ENCODE data around the gene ACOX2. TPM values are rescaled to one million over a fixed set of nuclear protein-coding genes. Genes with fewer than 3 reads are reported as not detected.

The ACOX2 gene
- total and polyA plus RNA-seq, 2 of the 13 experiments (the other 11 are each of a cell fraction or from before 2014, with no cell fraction given): 42.6 to 98.5 TPM

DNA sequence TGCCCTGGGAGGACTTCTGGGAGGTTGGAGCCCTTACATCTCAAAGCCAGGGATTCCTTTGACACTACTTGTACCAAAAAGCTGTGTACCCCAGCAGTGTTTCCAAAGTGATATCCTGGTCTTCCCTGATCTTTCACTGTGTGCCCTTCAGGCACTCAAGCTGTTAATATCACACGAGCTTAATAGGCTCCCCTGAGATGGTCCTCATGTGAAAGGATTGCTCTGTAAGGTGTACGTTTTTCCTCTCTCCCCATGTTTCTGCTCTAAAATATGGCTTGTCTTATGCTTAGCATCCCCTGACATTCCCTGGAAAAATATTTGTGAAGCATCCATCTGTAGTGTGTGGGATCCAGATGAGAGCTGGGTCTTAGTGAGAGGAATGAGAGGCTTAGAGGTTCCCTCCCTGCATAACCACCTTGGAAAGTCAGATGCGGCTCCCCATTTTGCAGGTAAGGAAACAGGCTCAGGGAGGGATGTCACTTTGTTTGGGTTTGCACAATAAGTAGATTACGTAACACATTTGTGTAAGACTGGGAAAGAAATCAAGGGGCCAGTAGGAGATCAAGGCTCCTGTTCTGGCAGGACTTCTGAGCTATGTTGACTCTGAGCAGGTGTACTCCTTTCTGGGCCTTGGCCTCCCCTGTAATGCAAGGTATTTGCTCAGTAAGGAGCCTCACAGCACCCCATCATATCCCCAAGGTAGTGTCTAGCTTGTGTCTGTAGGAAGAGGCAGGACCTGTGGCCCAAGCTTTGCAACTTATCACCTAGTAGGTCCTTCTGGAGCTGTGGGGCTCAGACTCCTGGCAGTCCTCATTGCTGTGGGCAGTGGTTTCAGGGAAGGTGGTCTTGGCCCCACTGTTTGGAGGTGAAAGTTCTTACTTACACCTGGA lies 667 bp upstream of the ACOX2 start (continued):
- TF ChIP-seq, protein P1, sequence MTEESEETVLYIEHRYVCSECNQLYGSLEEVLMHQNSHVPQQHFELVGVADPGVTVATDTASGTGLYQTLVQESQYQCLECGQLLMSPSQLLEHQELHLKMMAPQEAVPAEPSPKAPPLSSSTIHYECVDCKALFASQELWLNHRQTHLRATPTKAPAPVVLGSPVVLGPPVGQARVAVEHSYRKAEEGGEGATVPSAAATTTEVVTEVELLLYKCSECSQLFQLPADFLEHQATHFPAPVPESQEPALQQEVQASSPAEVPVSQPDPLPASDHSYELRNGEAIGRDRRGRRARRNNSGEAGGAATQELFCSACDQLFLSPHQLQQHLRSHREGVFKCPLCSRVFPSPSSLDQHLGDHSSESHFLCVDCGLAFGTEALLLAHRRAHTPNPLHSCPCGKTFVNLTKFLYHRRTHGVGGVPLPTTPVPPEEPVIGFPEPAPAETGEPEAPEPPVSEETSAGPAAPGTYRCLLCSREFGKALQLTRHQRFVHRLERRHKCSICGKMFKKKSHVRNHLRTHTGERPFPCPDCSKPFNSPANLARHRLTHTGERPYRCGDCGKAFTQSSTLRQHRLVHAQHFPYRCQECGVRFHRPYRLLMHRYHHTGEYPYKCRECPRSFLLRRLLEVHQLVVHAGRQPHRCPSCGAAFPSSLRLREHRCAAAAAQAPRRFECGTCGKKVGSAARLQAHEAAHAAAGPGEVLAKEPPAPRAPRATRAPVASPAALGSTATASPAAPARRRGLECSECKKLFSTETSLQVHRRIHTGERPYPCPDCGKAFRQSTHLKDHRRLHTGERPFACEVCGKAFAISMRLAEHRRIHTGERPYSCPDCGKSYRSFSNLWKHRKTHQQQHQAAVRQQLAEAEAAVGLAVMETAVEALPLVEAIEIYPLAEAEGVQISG (CRISPR knock-in tag; IDR thresholded peaks at IDR 0.05): no peak
- TF ChIP-seq ZNF10 (CRISPR knock-in tag; IDR thresholded peaks at IDR 0.05; ENCODE audit: borderline replicate concordance, low read depth): no peak
- TF ChIP-seq, protein P2, sequence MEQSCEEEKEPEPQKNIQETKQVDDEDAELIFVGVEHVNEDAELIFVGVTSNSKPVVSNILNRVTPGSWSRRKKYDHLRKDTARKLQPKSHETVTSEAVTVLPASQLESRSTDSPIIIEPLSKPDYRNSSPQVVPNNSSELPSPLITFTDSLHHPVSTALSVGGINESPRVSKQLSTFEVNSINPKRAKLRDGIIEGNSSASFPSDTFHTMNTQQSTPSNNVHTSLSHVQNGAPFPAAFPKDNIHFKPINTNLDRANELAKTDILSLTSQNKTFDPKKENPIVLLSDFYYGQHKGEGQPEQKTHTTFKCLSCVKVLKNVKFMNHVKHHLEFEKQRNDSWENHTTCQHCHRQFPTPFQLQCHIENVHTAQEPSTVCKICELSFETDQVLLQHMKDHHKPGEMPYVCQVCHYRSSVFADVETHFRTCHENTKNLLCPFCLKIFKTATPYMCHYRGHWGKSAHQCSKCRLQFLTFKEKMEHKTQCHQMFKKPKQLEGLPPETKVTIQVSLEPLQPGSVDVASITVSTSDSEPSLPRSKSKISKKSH (CRISPR knock-in tag; IDR thresholded peaks at IDR 0.05; ENCODE audit: borderline replicate concordance): no peak
- peak; percentile 14; the same call in 1 of the 2 replicates for TF ChIP-seq ZNF350 (CRISPR knock-in tag; IDR thresholded peaks at IDR 0.05; ENCODE audit: borderline replicate concordance, low read depth)
- TF ChIP-seq FOXA3 (CRISPR knock-in tag; IDR thresholded peaks at IDR 0.05): peak; percentile 53; the same call in 1 of the 2 replicates
- TF ChIP-seq IRF2 (CRISPR knock-in tag; IDR thresholded peaks at IDR 0.05): no peak
- no peak for TF ChIP-seq ELF4 (CRISPR knock-in tag; IDR thresholded peaks at IDR 0.05; ENCODE audit: borderline replicate concordance)
- TF ChIP-seq ZFX (CRISPR knock-in tag; IDR thresholded peaks at IDR 0.05; ENCODE audit: low read depth): no peak
- TF ChIP-seq ZNF510 (CRISPR knock-in tag; IDR thresholded peaks at IDR 0.05; ENCODE audit: low read depth): no peak
- TF ChIP-seq HNRNPK (IDR thresholded peaks at IDR 0.05; ENCODE audit: low read depth, low read length, poor library complexity, severe bottlenecking): no peak
- no peak for TF ChIP-seq NFKBIZ (CRISPR knock-in tag; IDR thresholded peaks at IDR 0.05)
- TF ChIP-seq, protein P3, sequence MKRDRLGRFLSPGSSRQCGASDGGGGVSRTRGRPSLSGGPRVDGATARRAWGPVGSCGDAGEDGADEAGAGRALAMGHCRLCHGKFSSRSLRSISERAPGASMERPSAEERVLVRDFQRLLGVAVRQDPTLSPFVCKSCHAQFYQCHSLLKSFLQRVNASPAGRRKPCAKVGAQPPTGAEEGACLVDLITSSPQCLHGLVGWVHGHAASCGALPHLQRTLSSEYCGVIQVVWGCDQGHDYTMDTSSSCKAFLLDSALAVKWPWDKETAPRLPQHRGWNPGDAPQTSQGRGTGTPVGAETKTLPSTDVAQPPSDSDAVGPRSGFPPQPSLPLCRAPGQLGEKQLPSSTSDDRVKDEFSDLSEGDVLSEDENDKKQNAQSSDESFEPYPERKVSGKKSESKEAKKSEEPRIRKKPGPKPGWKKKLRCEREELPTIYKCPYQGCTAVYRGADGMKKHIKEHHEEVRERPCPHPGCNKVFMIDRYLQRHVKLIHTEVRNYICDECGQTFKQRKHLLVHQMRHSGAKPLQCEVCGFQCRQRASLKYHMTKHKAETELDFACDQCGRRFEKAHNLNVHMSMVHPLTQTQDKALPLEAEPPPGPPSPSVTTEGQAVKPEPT (CRISPR knock-in tag; IDR thresholded peaks at IDR 0.05; ENCODE audit: low read depth): no peak
- no peak for TF ChIP-seq MIER3 (CRISPR knock-in tag; IDR thresholded peaks at IDR 0.05; ENCODE audit: borderline replicate concordance)
- TF ChIP-seq RBM39 (IDR thresholded peaks at IDR 0.05; ENCODE audit: low read depth, low read length, poor library complexity, severe bottlenecking): no peak
- TF ChIP-seq DZIP1 (CRISPR knock-in tag; IDR thresholded peaks at IDR 0.05): no peak
- TF ChIP-seq ZNF235 (CRISPR knock-in tag; IDR thresholded peaks at IDR 0.05; ENCODE audit: borderline replicate concordance): no peak
- no peak for TF ChIP-seq ZNF616 (CRISPR knock-in tag; IDR thresholded peaks at IDR 0.05; ENCODE audit: low read depth)
- TF ChIP-seq ATAD3A (CRISPR knock-in tag; IDR thresholded peaks at IDR 0.05): no peak
- no peak for TF ChIP-seq NFIC (IDR thresholded peaks at IDR 0.05; ENCODE audit: low read length)
- TF ChIP-seq MLLT10 (CRISPR knock-in tag; IDR thresholded peaks at IDR 0.05): no peak
